ENCODE results near the gene TARS2.

TARS2 gene

GRCh38 chr1:150486966-150487762 lies at the start of gene TARS2:
TARS2 (plus strand) TSS chr1:150487419; CDS start chr1:150487451, 32 bp downstream.
- peak; percentile 12 to 97 (median 85) for DNase-seq

- no peak for DNase-seq
These were observed 46.1 kb upstream of the TARS2 start for GRCh38 chr1:150441121-150441520.

GRCh38 chr1:150444232-150444631 lies 43.0 kb upstream of the TARS2 start:
- no peak for DNase-seq

- DNase-seq: no peak
These were observed 31.0 kb upstream of the TARS2 start for GRCh38 chr1:150456146-150456647.

GRCh38 chr1:150464422-150464826 lies 22.8 kb upstream of the TARS2 start:
- DNase-seq: peak in 21 of 56 donors; percentile 4 to 38 (median 8)

GRCh38 chr1:150466964-150467363 lies 20.3 kb upstream of the TARS2 start:
- DNase-seq: no peak

- peak in 8 of 56 donors; percentile 7 to 23 (median 10) for DNase-seq
These were observed 17.9 kb upstream of the TARS2 start for GRCh38 chr1:150469291-150469690.

- no peak for DNase-seq
These were observed 14.5 kb upstream of the TARS2 start for GRCh38 chr1:150472601-150473200.

GRCh38 chr1:150473659-150474058 lies 13.6 kb upstream of the TARS2 start:
- DNase-seq: peak in 1 of 56 donors; percentile 10

- DNase-seq: no peak
These were observed 12.3 kb upstream of the TARS2 start for GRCh38 chr1:150474869-150475268.

GRCh38 chr1:150476754-150477153 lies 10.5 kb upstream of the TARS2 start:
- no peak for DNase-seq

GRCh38 chr1:150477320-150477719 lies 9.9 kb upstream of the TARS2 start:
- no peak for DNase-seq

- no peak for DNase-seq
These were observed 9.5 kb upstream of the TARS2 start for GRCh38 chr1:150477733-150478132.

- no peak for DNase-seq
These were observed 7.8 kb upstream of the TARS2 start for GRCh38 chr1:150479370-150479769.

GRCh38 chr1:150479927-150480352 lies 7.3 kb upstream of the TARS2 start:
- no peak for DNase-seq

GRCh38 chr1:150484431-150484830 lies 2.8 kb upstream of the TARS2 start:
- no peak for DNase-seq

- DNase-seq: no peak
These were observed 2.4 kb upstream of the TARS2 start for GRCh38 chr1:150484861-150485260.

- DNase-seq: no peak
These were observed 520 bp downstream of the TARS2 start for GRCh38 chr1:150487763-150488115.

GRCh38 chr1:150493175-150493574 lies 6.0 kb downstream of the TARS2 start:
- DNase-seq: no peak

GRCh38 chr1:150498342-150498741 lies 11.1 kb downstream of the TARS2 start:
- no peak for DNase-seq

GRCh38 chr1:150505431-150505830 lies 18.2 kb downstream of the TARS2 start:
- DNase-seq: no peak
